A549 treated with DMSO at 1 μM for 4 hours (cell line): ENCODE results near the gene ORC5. TPM values are rescaled to one million over a fixed set of nuclear protein-coding genes. Genes with fewer than 3 reads are reported as not detected.

Experiments used
- total RNA-seq: library from RNA; stranded (reverse); fragments of 200-300 nt; extraction: Qiagen RNA extraction; gene quantifications from 5 replicates; pipeline ENCODE4 v1.2.3, GENCODE V29; 2022; ENCODE audit warnings: low read depth

Gene ORC5
- 22.8 to 32.8 TPM (median 32.5 TPM) in 5 replicates for total RNA-seq

GRCh38 chr7:104207731-104208420, at the start of gene ORC5:
Gene ORC5, minus strand, starts transcription at chr7:104208013. Its CDS starts 109 bp downstream, at chr7:104207904.

Other genes starting within 250 kb of the ORC5 start
- 0.03 to 0.13 TPM in 2 of 5 replicates, not detected in the others for gene RELN, start 218.4 kb downstream of the ORC5 start, total RNA-seq
- not detected in 5 replicates for gene LHFPL3, start 120.6 kb upstream of the ORC5 start, total RNA-seq